Loucy (cell line): Measurements from ENCODE around the gene ZNF831.

Experiments used
- CTCF ChIP-seq: fragments of 200-600 bp; sonication (generic); conservative IDR thresholded peaks from 2 replicates; pipeline ENCODE4 v1.5.1; 2014; ENCODE audit warnings: mild to moderate bottlenecking, antibody characterized with exemption, low read length
- EZH2phosphoT487 ChIP-seq: fragments of 200-600 bp; IDR thresholded peaks from 2 replicates; pipeline ENCODE4 v1.6.1; 2018; ENCODE audit warnings: antibody characterized with exemption, mild to moderate bottlenecking, moderate library complexity, borderline replicate concordance

GRCh38 chr20:59259946-59260345 is 96.3 kb downstream of the ZNF831 start:
- TF ChIP-seq CTCF (no peak), EZH2phosphoT487 (no peak)
